HG03066 (cell line): Measurements from ENCODE around the gene KIAA1217.

Experiments
- ATAC-seq: cut with Tn5 transposase; IDR thresholded peaks from one replicate; pipeline ENCODE4 v1.9.1; 2021; ENCODE audit warnings: low read depth; ENCODE audit not compliant: unreplicated experiment

The KIAA1217 gene

DNA sequence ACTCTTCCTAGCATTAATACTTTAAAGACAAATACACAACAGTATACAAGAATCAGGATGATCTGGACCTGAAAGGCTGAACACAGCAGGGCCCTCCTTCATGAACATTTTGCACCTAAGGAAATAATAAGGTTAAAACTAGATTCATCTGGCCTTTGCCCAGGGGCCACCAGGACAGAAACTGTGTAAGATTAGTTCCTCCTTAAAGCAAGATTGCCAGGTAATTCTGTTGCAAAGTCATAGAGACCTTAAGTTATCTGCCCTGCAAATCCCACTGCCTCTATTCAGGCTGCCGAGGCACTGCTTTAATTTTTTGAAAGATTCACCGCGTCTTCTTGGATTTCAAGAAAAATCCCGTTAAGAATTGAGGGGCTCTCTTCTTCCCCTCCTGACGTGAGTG is 1.6 kb upstream of the KIAA1217 start:
- no peak for ATAC-seq

DNA sequence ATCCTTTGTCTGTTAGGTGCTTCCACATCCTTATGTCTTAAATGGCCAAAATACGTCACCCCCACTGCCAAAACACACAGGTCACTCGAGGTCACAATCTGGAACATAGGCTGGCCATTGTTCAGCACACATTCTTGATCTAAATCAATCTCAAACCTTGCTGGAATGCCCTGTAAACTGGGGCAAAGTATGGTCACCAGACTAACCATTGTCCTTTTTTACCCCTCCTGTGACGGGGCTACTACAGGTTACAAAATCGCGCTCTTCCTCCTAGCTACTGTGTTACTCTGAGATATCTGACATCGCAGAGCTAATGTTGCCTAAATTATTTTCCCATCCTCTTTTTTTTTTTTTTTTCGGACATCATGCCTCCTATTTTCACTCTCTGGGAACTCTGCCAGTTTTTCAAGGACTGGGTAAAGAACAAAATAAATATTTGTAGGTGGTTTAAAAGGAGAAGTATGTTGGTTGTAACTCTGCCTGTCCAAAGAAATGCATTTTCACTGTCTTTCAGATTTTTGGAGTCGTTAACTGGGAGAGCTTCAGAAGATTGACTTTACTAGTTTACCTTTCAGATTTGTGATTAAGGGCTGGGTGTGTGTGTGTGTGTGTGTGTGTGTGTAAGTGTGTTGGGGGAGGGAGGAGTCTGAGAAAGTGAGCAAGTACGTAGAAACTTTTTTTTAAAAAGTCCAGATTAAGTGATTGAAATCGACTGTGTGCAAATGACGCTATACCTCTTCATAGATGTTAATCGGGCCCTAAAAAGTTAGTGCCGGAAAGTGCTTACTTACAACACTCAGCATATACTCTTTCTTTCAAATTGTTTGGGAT is 942 bp upstream of the KIAA1217 start:
- ATAC-seq, result no peak

DNA sequence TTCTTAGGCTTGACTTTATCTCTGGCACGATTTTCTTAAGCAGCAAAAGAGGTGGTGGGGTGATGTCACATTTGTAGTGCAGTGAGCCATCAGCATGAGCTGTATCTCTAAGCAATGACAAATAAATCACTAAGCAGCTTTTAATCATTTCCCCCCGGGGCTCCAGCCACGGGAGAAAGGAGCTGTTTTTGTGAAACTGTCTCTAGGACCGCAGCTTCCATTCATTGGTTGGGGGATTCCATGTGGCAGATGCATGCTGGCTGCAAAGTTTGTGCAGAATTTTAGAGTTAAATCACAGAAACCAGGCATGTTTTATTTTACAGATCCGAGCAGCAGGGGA is 464 bp downstream of the KIAA1217 start:
- peak; percentile 30 for ATAC-seq

DNA sequence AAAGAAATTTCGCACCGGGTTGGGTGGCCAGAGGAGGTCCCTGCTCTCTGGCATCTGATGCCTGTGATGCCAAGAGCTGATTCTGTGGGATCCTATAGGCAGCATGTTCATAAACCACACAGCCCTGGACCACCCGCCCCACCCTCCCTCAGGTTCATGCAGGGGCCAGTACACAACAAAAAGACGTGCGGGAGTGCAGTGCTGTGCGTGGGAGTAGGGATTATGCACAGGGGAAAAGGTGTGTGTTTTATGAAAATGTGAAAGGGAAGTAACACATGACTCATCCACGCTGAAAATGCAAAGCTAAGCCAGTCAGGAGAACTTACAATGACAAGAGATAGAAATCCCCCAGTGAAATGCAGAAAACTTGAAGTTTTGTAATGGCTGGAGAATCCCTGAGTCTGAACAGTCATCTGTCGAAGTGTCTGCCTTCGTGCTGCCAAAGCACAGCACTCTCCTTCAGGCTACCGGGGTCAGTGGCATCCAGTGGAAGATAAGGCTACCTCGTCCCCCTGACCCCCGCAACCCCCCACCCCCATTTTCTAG is 1.1 kb downstream of the KIAA1217 start:
- ATAC-seq, result peak; percentile 67

DNA sequence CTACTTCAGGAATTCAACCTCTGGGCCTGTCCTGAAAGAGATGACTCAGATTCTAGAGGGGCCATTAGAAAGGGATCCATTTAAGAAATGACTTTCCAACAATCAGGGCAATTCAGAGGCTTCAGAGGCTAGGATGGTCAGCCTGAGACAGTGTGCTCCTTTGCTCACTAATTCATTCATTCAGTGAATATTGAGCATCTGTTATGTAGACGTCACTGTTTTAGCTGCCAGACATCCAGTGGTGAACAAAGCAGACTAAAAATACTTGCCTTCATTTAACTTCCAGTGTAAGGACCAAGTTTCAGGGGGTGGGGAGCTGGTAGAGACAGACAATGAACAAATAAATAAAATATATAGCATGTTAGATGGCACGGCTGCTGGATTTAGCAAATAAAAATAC is 1.6 kb downstream of the KIAA1217 start:
- no peak for ATAC-seq

DNA sequence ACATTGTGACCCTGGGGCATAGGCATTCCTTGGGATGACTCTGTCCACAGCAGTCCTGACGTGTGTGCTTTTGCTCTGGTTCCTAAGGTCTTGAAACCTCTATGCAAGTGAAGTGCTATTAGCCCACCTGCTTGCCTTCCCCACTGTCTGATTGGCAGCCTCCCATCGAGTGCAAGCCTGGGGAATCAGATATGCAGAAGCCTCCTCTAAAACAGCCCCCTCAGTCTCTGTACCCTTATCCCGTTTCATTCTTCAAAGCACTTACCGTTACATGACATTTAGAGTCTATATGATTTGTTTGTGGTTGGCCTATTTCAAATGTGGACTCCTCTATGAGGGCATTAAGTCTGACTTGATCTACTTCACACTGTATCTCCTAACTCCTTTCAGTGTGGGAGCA is 4.3 kb downstream of the KIAA1217 start:
- ATAC-seq, result no peak

DNA sequence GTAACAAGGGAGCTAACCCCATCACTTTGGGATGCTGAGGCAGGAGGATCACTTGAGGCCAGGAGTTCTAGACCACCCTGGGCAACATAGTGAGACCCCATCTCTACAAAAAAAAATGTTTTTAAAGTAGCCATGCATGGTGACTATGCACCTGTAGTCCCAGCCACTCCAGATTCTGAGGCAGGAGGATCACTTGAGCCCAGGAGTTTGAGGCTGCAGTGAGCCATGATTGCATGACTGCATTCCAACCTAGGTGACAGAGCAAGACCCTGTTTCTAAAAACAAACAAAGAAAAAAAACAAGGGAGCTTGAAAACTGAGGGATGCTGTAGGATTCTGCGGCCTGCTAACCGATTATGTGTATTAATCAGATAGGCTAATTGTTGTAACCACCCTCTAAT is 4.9 kb downstream of the KIAA1217 start:
- ATAC-seq, result no peak

DNA sequence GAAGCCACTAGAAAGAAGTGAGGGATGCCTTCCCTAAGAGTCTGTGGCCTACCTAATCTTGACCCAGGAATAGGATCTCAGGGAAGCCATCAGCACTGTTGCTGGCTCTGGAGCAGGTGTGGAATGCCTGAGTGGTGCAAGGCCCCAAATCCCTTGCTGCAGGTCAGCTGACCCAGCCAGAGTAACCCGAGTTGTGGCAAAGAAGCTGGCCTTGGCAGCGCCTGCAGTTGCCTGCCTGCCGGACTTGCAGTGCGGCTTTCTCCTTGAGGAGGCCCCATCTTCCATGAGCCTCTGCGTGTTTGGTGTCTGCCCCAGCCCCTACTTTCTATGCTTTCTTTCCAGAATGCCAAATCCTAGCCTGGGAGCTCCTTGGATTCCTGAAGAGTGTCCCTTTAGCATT is 5.8 kb downstream of the KIAA1217 start:
- ATAC-seq, result no peak

DNA sequence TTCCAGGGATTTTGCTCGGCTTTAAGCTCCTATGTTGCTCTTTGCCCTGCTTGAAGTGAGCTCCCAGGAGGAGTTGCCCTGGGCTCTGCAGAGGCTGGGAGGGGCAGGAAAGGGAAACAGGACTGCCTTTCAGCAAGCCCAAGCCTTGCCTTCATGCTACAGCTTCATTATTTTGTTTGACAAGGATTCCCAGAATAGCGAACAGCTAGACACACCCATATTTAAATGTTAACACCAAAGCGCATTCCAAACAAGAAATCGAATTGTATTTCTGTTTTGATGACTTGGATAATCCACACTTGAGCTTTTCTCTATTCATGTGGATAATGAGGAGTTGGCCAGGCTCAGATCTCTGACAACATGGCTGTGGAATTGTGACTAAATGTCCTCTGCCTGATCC is 6.3 kb downstream of the KIAA1217 start:
- no peak for ATAC-seq

DNA sequence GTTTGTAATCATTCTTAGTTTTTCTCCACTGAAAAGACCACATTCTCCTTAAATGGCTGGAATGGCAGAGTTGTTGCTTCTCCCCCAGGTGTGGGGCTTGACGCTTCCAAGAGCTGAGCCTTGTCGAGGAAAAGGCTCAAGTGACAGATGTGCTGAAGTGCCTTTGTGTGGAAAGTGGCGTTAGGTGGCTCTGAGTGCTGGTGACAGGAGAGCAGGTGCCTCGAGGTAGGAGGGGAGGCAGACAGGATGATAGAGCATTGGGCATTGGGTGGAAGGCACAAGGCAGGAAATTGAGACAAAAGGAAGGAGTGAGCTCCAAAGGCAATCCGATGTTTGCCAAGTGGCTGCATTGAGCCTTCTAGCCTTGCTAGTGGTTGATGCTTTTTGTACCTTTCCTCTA is 6.7 kb downstream of the KIAA1217 start:
- ATAC-seq, result no peak

DNA sequence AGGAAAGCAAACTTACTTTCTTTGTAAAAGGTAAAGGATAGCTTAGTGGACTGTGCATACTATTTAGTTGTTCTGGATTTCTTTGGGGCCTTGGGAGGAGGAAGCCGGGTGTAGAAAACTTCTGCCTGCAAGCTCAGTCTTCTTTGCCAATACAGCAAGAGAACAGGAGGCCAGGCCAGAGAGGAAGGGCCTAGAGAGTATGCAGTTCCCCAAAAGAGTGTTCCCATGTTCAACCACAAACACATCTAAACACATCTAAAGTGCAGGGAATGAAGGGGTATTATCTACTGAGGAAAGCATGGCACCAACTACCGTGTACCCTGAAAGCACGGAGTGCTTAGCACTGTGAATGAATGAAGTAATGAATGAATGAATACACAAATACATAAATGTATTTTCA is 11.0 kb downstream of the KIAA1217 start:
- ATAC-seq, result no peak

DNA sequence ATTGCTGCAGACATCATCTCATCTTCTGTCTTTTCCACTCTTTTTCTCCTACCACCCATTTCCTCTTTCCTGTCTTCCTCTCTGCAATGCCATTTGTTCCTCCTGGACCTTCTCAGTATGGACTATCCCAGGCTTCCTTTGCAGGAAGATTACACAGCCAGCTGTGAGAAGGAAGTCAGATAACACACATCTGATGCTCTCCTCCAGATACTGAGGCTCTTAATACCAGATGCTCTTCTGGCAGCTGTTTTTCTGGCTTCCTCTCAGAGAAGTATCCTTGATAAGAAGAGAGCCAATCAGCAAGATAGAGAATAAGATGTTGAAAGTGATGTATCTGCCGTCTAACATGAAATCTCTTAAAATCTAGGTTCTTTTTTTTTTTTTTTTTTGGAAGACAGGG is 14.4 kb downstream of the KIAA1217 start:
- ATAC-seq, result no peak

DNA sequence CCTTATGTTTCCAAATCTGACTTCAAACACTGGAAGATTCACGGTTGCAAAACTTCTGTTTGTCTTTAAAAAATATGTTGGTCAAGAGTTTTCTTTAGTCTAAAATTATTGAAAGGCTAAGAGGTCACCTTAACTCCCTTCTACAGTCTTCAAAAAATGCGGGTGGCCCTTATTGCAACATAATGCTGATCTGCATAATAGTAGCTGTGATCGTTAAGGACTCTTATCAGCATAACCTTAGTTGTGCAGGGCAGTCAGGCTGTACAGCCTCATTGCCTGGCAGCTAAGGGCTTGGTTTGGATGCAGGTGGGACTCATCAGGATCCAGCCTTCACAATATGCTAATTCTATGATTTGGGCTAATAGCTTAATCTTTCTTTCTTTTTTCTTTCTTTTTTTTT is 15.0 kb downstream of the KIAA1217 start:
- ATAC-seq, result no peak

DNA sequence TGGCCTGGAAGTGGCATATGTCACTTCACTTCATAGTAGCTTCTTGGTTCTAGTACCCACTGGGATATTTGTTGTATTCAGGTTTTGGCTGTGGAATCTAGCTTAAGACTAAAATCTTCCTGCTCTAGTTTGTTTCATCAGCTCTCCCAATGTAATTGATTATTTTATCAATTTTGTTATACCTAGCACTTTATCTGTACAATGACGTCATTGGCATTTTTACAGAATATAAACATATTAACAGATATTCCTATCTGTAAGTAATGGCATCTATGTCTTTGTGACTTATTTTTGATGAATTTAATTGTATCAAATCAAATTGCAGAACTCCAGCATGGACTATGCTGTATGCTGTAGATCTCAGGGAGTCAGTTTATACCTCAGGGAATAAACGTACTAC is 19.7 kb downstream of the KIAA1217 start:
- no peak for ATAC-seq

DNA sequence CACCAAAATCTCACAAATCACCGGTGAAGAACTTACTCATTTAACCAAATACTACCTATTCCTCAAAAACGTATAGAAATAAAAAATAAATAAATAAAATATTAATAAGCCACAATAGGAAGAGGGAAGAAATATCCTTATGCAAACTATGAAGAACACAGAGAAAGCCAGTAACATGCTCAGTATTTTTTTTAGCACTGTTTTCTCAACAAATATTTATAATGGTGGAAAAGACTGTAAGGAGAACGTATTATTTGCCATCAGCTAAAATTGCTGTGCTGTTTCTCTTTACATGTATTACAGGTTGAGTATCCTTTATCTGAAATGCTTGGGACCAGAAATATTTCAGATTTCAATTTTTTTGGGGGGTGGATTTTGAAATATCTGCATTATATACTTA is 21.0 kb downstream of the KIAA1217 start:
- no peak for ATAC-seq

DNA sequence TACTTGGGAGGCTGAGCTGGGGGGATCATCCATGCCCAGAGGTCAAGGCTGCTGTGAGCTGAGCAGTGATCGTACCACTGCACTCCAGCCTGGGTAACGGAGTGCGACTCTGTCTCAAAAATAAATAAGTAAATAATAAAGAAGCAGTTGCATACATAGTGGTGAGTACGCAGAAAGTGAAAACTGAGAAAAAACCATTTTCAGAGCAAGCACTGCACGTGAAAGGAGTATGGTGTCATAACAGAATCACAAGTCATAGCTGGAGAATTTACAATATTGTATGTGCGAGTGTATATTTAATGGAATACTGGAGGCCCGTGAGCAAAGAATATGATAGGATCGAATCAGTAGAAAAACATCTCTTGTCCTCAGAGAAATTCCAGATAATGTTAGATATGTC is 22.3 kb downstream of the KIAA1217 start:
- no peak for ATAC-seq

DNA sequence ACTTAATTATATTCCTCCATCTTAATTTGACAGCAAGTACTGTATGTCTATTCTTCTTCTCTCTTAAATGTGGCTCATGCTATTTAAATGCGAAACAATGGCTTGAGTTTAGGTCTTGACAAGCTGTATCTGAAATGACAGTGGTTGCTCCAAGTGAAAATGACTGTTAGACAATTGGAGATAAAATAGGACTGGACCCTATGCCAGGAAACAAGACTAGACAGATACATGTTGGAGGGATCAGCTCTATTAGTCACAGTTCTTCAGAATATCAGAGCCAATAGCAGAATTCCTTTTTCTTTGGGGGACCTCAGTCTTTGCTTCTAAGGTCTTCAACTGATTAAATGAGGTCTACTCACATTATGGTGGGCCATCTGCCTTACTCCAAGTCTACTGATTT is 25.8 kb downstream of the KIAA1217 start:
- ATAC-seq, result no peak

DNA sequence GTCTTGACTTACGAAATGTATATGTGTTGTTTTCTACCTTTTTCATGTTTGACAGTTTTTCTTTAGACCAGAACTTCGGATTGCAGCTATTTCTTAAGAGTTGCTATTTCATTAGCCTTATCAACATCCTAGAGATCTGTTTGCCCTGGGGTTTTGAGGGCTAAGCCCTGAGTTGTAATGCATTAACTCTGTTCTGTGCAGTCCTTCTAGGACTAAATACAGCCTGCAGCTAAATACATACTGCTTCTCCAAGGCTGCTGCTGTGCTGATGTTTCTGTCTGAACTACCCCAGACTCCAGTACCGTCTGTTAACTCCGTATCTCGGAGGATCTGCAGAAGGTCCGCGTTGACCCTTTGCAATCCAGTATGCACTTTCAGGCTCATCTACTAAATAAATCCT is 26.5 kb downstream of the KIAA1217 start:
- ATAC-seq, result no peak

DNA sequence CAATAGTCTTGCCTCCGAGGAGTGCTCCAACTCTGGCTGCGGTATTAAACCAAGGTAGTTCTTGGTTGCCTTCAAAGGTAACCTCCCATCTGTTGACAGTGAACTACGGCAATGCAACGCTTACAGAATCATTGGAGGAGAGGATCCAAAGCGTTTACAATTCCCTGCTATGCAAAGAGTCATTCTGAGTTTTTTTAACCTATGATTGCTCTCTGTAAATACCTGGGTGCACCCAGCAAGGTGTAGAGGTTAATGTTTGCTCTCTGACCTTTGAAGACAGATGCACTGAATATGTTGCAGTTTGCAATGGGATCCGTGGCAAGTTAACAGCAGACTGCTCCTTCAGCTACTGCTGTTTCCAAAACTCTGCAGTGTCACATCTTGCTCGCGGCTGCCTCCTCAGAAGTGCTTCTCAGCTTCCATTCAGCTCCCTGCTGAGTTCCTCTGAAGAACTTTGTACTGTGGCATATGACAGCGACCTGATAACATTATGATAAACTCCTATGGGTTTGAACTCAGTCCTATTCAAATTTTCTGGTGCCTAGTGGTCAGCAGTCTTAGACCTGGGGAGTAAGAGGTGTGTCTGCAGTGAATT is 29.0 kb downstream of the KIAA1217 start:
- ATAC-seq, result no peak

DNA sequence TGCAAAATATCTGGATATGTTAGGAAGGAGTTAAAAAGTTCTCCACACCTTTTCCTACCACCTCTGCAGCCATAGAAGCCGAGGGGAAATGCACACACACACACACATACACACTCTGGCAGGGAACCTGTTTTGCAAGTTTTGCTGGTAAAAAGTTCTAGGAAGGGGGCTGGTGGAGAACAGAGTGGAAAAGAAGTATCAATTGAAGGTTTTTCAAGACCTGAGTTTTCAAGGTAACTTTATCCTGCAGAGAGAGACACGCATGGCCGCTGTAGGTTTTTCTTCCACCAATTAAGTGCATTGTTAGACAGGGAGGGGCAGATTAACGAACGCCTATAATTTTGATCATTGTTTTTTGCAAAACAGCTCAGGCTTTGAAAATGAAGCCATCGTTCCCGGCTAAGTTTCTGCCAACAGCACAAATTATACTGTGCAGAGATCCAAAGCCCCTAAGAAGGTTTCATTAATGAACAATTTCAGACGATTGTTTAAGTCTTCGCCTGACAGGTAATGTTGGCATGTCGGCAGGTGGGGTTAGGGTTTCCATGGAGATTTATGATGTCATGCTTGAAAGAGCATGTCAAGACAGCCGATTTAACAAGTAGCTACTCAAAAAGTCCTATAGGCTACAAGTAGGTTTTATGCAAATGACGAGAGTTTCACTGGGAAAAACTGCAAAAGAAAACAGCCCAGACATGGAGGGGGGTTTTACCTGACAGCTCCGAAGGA is 29.7 kb downstream of the KIAA1217 start:
- no peak for ATAC-seq

DNA sequence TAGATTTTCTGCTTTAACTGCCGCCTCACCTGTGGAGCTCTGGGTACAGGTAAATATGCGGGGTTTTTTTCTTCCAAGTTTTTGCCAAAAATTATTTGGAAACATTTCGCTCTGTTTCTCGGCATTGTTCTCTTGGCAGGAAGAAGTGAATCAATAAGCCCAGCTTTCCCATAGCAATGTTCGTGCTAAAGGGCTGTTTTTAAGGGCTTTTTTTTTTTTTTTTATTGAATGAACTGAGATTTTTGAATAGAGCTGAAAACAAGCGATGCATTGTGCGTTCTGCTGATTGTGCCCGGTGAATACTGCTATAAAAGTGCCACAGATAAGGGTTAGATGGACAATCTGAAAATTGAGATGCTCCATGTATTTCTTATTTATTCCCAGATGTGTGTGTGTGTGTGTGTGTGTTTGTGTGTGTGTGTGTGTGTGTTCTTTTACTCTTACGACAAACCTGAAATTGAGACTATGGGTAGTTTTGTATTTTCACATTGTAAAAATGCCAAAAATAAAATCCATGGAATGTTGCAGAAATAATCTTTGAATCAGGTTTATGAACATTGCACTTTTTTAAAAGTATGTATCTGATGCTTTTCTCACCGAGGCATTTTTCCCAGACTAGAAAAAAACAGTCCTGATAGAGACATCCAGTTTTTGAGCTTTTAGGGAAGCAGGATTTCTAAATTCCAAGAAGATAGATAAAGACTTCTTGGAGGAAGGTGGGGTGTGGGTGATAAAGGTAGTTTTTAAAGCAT is 30.5 kb downstream of the KIAA1217 start:
- no peak for ATAC-seq
